Rectal smooth muscle tissue (tissue), 1 donor: ENCODE results near the gene NT5E.
A peak's percentile ranks its signal among the peaks of the same experiment; 100 is the strongest.

Experiments used
- H3K27ac ChIP-seq: one replicate; pipeline ENCODE4 v1.7.0; 2013; ENCODE audit warnings: low read depth, low read length, inconsistent platforms
- H3K27me3 ChIP-seq: one replicate; pipeline ENCODE4 v1.7.0; 2013; ENCODE audit warnings: low read length; ENCODE audit not compliant: control insufficient read depth, insufficient read depth
- H3K36me3 ChIP-seq: one replicate; pipeline ENCODE4 v1.7.0; 2013; ENCODE audit warnings: low read length; ENCODE audit not compliant: control insufficient read depth, insufficient read depth
- H3K4me1 ChIP-seq: one replicate; pipeline ENCODE4 v1.7.0; 2013; ENCODE audit warnings: low read length; ENCODE audit not compliant: control insufficient read depth, insufficient read depth
- H3K4me3 ChIP-seq: one replicate; pipeline ENCODE4 v1.7.0; 2013; ENCODE audit warnings: low read length
- H3K9ac ChIP-seq: one replicate; pipeline ENCODE4 v1.7.0; 2013; ENCODE audit warnings: low read length

Gene NT5E

DNA sequence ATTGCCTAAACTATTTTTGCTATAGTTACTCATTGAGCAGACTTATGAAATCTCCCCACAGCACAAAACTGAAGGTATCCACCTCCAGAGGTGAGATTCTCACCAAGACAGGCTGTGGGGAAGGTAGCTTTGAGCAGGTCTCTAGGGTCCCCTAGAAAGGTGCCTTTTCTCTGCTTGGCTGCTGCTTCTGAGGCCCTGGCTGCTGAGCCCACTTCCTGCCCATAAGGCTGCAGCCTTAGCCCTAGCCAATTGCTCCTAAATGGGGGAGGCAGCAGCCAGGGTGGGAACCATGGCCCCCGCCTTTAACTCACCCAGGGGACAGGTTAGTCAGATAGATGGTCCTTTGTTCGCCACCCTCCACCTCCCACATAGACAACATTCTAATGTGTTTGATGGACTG lies 3.6 kb downstream of the NT5E start:
- no peak overlapping the region for H3K9ac ChIP-seq
- H3K27ac ChIP-seq, result no peak overlapping the region
- H3K36me3 ChIP-seq, result no peaks in the 10 kb centered on the region
- no peak overlapping the region for H3K4me3 ChIP-seq
- H3K4me1 ChIP-seq, result peaks cover 3% of the 10 kb centered on the region
- no peaks in the 10 kb centered on the region for H3K27me3 ChIP-seq

DNA sequence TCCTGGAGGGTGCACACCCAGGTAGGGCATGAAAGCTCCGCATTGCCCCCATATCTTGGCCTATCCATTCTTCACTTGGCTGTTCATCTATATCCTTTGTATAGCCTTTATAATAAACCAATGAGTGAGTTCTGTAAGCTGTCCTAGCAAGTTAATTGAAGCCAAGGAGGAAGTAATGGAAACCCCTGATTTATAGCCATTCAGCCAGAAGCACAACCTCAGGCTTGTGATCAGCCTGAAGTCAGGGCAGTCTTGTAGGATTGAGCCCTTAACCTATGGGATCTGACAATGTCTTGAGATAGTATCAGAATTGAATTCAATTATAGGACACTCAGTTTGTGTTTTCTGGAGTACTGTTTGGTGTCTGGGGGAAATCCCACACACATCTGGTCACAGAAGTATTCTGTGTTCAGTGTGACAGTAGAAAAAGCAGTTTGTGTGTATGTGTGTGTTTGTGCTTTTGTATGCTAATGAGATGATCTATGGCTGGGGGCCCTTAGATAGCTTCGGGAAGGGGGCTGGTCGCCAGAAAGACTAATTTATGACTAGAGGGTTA lies 5.7 kb downstream of the NT5E start:
- Histone ChIP-seq H3K36me3 (no peaks in the 10 kb centered on the region), H3K27ac (no peak overlapping the region), H3K4me3 (no peak overlapping the region), H3K27me3 (no peaks in the 10 kb centered on the region), H3K9ac (no peak overlapping the region), H3K4me1 (peaks cover 8% of the 10 kb centered on the region)

DNA sequence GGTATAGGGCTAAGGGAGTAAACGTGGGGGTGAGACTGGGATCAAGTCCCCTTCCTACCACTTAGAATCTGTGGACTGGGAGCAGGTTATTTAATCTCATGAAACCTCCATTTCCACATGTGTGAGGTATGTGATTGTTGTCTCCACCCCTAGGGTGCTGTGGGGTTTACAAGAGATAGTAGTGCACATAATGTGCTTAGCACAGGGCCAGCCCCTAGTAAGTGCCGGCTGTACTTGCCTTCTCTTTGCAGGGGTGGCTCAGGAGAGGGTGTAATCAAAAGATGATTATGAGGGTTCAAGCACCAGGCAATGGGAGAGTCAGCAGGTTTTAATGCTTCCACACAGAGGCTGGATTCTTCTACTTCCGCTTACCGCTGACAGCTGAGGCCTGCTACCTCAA lies 6.9 kb downstream of the NT5E start:
- Histone ChIP-seq H3K36me3 (no peaks in the 10 kb centered on the region), H3K27ac (no peak overlapping the region), H3K4me1 (peaks cover 14% of the 10 kb centered on the region), H3K9ac (no peak overlapping the region), H3K4me3 (no peak overlapping the region), H3K27me3 (no peaks in the 10 kb centered on the region)

DNA sequence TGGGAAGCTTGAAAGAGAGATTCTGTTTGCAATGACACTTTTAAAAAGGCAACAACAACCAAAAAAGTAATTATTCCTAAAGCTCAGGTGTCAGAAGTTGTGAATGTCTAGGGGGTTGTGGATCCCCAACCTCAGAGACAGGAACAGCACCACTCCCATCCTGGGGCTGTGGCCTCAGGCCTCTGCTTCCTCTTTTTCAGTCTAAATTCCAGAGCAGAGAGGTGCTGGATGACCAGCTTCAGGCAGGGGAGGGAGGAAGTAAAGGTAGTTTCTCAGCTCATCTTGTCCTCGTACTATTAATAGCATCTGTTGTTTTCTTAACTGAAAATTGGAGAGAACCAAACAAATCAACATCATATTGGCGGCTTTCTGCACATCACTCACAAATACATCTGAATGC lies 8.3 kb downstream of the NT5E start:
- Histone ChIP-seq H3K4me3 (no peak overlapping the region), H3K36me3 (no peaks in the 10 kb centered on the region), H3K27ac (peak overlapping the region; percentile 65), H3K4me1 (peaks cover 14% of the 10 kb centered on the region), H3K27me3 (no peaks in the 10 kb centered on the region), H3K9ac (no peak overlapping the region)

DNA sequence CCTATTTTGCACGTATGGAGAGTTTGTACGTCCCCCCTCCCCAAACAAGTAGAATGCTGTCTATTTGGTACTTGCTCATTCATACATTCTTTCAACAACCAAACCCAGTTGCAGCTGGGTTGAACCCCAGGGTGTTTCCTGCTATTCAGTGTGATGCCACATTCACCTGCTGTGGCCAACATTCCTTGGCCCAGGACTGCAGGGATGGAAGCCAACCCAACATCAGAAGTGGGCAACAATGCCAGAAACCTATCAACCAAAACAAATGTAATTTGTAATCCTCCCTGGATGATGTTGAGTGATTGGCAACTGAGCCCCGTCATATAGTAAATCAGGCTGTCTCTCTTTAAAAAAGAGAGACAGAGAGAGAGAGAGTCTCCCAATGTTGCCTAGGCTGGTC lies 8.9 kb downstream of the NT5E start:
- no peak overlapping the region for H3K4me3 ChIP-seq
- no peak overlapping the region for H3K9ac ChIP-seq
- H3K4me1 ChIP-seq, result peaks cover 14% of the 10 kb centered on the region
- peak overlapping the region; percentile 65 for H3K27ac ChIP-seq
- no peaks in the 10 kb centered on the region for H3K27me3 ChIP-seq
- H3K36me3 ChIP-seq, result no peaks in the 10 kb centered on the region

DNA sequence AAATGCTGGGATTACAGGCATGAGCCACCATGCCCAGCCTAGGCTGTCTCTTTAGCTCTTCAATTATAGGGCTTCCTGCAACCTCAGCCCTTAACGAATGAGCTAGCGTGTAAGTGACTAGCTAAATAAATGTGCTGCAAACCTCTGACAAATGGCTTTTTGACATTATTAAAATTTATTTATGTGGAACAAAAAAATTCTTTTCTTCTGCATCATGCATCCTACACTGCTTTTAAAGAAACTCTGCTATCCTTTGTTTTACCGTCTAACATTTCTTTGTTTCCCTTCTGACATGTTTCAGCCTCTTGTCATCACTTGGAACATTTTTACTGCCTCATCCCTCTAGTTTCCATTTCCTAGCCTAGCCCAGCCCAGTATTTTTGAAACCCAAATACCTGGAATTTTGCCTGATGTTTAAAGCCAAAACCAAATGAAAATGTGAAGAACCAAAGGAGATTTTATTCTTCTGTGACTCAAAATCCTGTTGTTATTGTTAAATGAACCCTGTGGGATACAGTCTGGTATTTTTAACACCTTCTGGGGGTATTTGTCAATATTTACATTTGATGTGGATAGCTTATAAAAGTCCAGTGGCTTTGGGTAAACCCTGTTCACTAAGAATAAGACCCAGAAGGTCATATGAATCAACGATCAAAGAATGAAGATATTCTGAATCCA lies 9.5 kb downstream of the NT5E start:
- Histone ChIP-seq H3K27me3 (no peaks in the 10 kb centered on the region), H3K4me3 (no peak overlapping the region), H3K27ac (peak overlapping the region; percentile 65), H3K9ac (no peak overlapping the region), H3K36me3 (no peaks in the 10 kb centered on the region), H3K4me1 (peaks cover 14% of the 10 kb centered on the region)

DNA sequence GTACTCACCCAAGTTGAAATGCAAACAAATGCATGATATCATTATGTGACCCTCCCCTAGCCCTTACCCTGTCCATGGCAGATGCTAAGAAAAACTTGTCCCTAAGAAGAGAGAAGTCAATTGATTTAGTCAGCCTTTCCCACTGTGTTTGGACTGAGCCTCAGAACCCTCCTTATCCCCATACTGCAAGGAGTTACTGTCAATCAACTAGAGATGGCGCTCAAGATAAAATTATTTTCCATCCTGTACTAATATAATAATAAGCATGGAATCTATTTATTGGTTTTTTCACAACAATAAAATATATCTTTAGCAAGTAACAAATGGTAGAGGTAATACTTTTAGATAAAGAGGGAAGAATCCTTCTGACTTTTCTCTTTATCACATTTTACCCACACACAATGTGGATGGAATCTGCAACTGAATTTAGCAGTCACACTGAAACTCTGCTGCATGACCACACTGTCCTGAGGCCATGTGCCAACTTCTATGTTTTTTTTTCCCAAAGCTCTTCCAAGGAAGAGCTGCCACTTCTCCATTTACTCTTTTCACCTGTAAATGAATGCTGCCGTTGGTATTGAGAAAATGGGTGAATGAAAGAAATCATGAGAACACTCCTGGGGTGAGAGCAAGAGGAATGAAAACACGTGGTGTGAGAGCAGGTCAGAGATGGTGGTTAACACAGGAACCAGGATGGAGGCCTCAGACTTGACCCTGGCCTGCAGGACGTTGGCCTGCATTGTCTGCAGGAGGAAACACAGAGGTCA lies 10.5 kb downstream of the NT5E start:
- H3K4me3 ChIP-seq, result no peak overlapping the region
- H3K36me3 ChIP-seq, result no peaks in the 10 kb centered on the region
- H3K9ac ChIP-seq, result no peak overlapping the region
- no peaks in the 10 kb centered on the region for H3K27me3 ChIP-seq
- peak overlapping the region; percentile 27 for H3K27ac ChIP-seq
- H3K4me1 ChIP-seq, result peaks cover 14% of the 10 kb centered on the region

DNA sequence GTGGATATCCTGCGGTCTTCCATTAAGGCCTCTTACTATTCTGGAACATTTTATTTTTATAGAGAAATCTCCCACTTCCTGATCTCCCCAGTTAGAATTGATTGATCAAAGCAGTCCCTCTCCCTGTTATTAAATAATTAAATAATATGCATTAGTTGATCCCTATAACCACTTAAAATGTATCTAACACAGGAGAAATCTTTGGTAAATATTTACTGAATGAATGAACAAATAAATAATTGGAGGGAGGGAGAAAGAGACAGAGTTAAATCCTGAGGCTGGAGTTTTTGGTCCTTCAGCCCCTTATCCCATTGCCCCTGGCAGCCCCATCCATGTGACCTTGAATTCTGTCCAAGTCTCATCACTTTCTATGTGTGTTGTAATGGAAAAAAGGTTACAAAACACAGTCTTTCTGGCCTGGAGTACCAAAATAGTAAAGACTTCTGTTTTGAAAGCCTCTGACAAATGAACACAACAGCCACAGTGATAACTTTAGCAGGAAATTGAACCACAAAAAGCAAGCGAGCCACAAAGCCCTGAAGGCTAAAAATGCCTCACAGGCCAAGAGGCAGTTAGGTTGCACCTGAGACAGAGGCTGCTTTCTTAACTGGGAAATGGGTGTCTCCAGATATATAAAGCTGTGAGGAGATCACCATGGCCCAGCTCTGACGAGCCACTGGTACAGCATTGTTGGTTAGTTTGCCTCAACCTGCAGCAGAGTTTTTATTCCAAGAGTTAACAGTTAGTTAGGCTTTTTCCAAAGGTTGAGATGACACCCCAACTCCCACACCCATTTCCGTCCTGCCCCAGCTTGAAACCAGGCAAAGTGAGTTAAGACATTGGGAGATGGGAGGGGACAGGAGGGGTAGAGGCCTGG lies 11.3 kb downstream of the NT5E start:
- peaks cover 14% of the 10 kb centered on the region for H3K4me1 ChIP-seq
- no peak overlapping the region for H3K4me3 ChIP-seq
- no peaks in the 10 kb centered on the region for H3K27me3 ChIP-seq
- H3K36me3 ChIP-seq, result no peaks in the 10 kb centered on the region
- no peak overlapping the region for H3K9ac ChIP-seq
- H3K27ac ChIP-seq, result no peak overlapping the region

DNA sequence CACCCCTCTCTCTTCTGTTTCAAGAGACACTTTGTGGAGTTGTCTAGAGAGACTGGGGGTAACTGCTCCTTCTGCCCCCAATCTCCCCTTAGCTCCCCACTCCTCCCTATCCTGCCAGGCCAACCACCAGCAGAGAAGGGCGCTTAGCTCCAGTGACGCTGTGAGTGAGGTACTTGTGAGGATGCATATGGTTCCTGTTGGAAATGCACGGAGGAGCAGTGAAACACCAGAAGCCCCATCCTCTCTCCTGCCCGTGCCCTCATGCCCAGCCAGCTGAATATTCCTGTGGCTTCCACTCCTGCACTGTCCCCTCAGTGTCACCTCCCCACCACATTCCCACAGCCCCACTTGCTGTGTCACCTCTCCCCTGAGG lies 11.9 kb downstream of the NT5E start:
- Histone ChIP-seq H3K27ac (no peak overlapping the region), H3K4me1 (peaks cover 14% of the 10 kb centered on the region), H3K27me3 (no peaks in the 10 kb centered on the region)

DNA sequence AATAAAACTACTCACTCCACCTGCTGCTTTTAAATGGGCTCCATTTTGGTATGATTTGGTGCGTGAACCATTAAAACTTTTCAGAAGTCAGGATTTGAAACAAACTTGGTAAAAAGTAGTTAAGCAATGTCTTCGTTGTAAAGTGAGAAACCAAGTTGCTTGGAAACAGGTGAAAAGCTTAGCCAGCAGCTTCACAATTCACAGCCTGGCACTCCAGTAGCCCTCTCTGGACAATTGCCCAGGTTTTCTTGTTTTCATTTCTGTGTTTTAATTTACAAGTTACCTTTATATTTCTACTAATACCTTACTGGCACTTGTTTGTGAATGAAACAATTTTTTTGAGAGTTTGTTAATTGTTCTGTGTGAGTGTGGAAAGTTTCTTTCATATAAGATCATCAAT lies 12.8 kb downstream of the NT5E start:
- Histone ChIP-seq H3K9ac (no peak overlapping the region), H3K27ac (no peak overlapping the region), H3K36me3 (no peaks in the 10 kb centered on the region), H3K27me3 (no peaks in the 10 kb centered on the region), H3K4me3 (no peak overlapping the region), H3K4me1 (peaks cover 14% of the 10 kb centered on the region)

More for the DNA sequence above, 11.9 kb downstream of the NT5E start:
- Histone ChIP-seq H3K4me3 (no peak overlapping the region), H3K9ac (no peak overlapping the region), H3K36me3 (no peaks in the 10 kb centered on the region)

DNA sequence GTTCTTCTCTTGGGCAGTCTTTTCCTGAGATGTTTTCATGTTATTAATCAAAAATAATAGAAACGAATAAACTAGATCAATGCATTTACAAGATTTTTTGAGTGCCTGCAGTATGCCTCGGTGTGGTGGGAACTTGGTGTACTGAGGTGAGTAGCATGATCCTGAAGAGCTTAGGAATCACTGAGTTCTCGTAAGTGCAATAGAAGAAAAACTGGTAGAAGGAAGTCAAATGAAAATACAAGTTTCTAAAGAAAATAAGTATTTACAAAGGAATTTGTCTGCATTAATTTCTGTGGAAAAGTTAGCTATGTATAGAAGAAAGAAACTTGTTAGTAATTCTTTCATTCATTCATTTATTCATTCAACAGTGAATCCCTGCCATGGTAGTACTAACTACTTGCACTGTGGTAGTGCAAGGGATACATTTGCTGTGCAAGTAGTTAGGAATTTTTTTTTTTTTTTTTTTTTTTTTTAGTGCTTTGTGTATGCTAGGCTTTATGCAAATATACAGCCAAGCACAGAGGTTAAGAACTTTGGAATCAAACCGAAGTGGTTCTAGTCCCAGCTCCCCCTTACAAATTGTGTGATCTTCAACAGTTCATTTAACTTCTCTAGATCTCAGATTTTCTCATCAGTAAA lies 13.9 kb downstream of the NT5E start:
- H3K4me1 ChIP-seq, result peaks cover 11% of the 10 kb centered on the region
- peaks cover 3% of the 10 kb centered on the region for H3K36me3 ChIP-seq
- no peak overlapping the region for H3K4me3 ChIP-seq
- H3K27ac ChIP-seq, result no peak overlapping the region
- no peak overlapping the region for H3K9ac ChIP-seq
- no peaks in the 10 kb centered on the region for H3K27me3 ChIP-seq

DNA sequence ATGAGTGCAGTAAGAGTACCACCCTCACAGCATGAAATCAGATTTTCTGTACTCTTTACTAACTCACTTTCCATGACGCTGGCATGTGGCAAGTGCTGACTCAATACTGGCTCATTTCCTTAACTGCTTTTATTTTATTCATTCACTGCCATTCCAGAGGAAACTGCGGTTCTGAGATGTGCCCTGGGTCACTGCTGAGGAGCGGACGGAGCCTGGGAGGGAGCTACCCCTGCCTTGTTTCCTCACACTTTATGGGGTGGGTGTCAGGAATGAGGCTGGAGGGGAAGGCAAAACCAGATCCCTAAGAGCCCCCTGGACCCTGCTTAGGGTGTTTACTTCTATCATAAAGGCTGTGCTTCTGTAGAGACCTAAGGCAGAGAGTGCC lies 14.4 kb downstream of the NT5E start:
- Histone ChIP-seq H3K36me3 (peaks cover 3% of the 10 kb centered on the region), H3K27me3 (no peaks in the 10 kb centered on the region), H3K4me1 (peaks cover 7% of the 10 kb centered on the region), H3K9ac (no peak overlapping the region), H3K27ac (no peak overlapping the region), H3K4me3 (no peak overlapping the region)
